Thoracic aorta (tissue), 2 donors: ENCODE measurements around the gene SCAPER. TPM values are rescaled to one million over a fixed set of nuclear protein-coding genes. Genes with fewer than 3 reads are reported as not detected.

Source experiments
- ATAC-seq: fragments of 150-250 bp; one replicate; pipeline ENCODE4 v1.8.0; 2017; ENCODE audit warnings: low read depth; ENCODE audit not compliant: insufficient number of reproducible peaks, low FRiP score
- DNase-seq: peaks from one replicate; pipeline ENCODE4 v3.0.0-alpha.2; 2020; ENCODE audit warnings: low spot score
- H3K27ac ChIP-seq, 2 donors: fragments of 200-600 bp; sonication (generic); 1 replicate in 1 of 2; 2 replicates in 1 of 2; pipeline ENCODE4 v1.5.1; 2016; ENCODE audit warnings: mild to moderate bottlenecking in 2 of 2, moderate library complexity in 2 of 2
- H3K27me3 ChIP-seq: fragments of 200-600 bp; sonication (generic); replicated peaks from 2 replicates; pipeline ENCODE4 v1.6.0; 2016; ENCODE audit warnings: mild to moderate bottlenecking; ENCODE audit not compliant: insufficient read depth
- H3K36me3 ChIP-seq: fragments of 200-600 bp; sonication (generic); one replicate; pipeline ENCODE4 v1.5.1; 2016
- H3K4me1 ChIP-seq, 2 donors: fragments of 200-600 bp; sonication (generic); 1 replicate in 1 of 2; 2 replicates in 1 of 2; pipeline versions ENCODE4 v1.5.1 to v1.6.0; 2016; ENCODE audit warnings: low read depth in 2 of 2, mild to moderate bottlenecking in 1 of 2; ENCODE audit not compliant: control insufficient read depth in 1 of 2
- H3K4me3 ChIP-seq: fragments of 200-600 bp; sonication (generic); 2 replicates; pipeline ENCODE4 v1.5.1; 2016; ENCODE audit warnings: mild to moderate bottlenecking
- H3K9me3 ChIP-seq: fragments of 200-600 bp; sonication (generic); 2 replicates; pipeline ENCODE4 v1.5.1; 2016
- CTCF ChIP-seq: fragments of 200-600 bp; sonication (generic); IDR thresholded peaks from one replicate; pipeline ENCODE4 v1.5.1; 2019; ENCODE audit warnings: antibody characterized with exemption
- total RNA-seq, 2 donors: library from RNA; depleted of rRNA; stranded (reverse); fragments of >200 nt; gene quantifications; one replicate each; pipeline versions ENCODE4 v1.1.0 to v1.2.3, GENCODE V29; 2016

SCAPER gene
- total RNA-seq, 2 donors from 2014 or later: 29.6 to 65.0 TPM

GRCh38 chr15:76360416-76360815, 544.7 kb downstream of the SCAPER start:
- no peak for DNase-seq
- ATAC-seq: no peak
- H3K4me3 ChIP-seq: no peak overlapping the region
- H3K27me3 ChIP-seq: no peaks in the 10 kb centered on the region
- TF ChIP-seq CTCF: no peak
- no peaks in the 10 kb centered on the region for H3K9me3 ChIP-seq
- H3K36me3 ChIP-seq: no peaks in the 10 kb centered on the region
- no peak overlapping the region for H3K27ac ChIP-seq
- no peaks in the 10 kb centered on the region for H3K4me1 ChIP-seq

DNA sequence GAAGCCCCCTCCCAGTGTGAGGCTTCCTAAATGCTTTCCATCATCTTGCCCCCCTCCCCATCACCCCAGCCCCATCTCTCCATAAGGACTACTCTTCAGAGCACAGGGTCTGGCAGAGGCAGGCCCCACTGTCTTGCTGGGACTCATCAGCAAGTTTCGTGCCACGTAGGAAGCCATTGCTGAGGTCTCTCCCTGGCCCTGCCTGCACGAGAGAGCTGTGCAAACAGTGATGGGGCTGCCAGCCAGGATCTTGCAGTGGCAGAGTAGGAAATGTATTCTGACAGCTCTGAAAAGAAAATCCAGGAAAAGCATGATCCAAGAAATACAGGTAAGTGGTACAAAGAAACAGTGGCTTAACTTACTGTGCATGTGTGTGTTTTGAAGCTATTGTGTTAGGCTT, 546.0 kb downstream of the SCAPER start:
- Histone ChIP-seq H3K27me3 (no peaks in the 10 kb centered on the region), H3K4me1 (no peaks in the 10 kb centered on the region), H3K4me3 (no peak overlapping the region), H3K9me3 (no peaks in the 10 kb centered on the region), H3K36me3 (peaks cover 3% of the 10 kb centered on the region), H3K27ac (no peak overlapping the region)
- no peak for ATAC-seq
- no peak for DNase-seq
- no peak for TF ChIP-seq CTCF

- H3K27me3 ChIP-seq: no peaks in the 10 kb centered on the region
- no peak for TF ChIP-seq CTCF
- peaks cover 3% of the 10 kb centered on the region for H3K36me3 ChIP-seq
- H3K27ac ChIP-seq: no peak overlapping the region
- no peak for ATAC-seq
- no peak overlapping the region for H3K4me3 ChIP-seq
- DNase-seq: no peak
- no peaks in the 10 kb centered on the region for H3K4me1 ChIP-seq
- no peaks in the 10 kb centered on the region for H3K9me3 ChIP-seq
Measured at GRCh38 chr15:76358453-76358852, 546.7 kb downstream of the SCAPER start.

DNA sequence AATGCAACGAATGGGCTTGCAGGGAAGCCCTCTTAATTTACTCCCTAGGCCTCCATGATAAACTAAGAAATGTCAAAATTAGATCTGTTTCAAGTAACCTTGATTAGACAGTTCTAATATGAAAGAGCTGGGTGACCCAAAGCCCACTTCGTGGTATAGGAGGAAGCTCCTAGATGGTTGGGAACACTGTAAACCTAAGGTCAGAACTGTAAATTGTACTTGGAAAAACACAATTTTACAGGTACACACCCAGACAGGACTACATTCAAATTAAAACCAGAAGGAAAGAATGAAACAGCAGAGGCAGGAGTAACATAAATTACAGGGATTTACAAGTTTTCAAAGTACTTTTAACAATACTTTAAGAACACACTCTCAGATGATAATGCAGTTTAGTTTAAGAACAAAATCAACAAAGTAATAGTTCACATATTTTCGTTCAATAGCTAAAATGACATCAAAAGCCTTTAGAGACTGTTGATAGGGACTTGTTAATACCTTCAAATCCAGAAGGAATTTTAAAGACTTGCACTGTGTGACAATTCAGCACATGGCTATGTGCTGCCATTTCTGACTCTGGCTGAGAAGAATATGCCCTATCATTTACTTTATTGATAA, 550.2 kb downstream of the SCAPER start:
- Histone ChIP-seq H3K27ac (no peak overlapping the region), H3K4me3 (no peak overlapping the region), H3K4me1 (no peaks in the 10 kb centered on the region), H3K36me3 (peaks cover 3% of the 10 kb centered on the region), H3K27me3 (no peaks in the 10 kb centered on the region), H3K9me3 (no peaks in the 10 kb centered on the region)
- ATAC-seq (no peak), DNase-seq (no peak)
- no peak for TF ChIP-seq CTCF

DNA sequence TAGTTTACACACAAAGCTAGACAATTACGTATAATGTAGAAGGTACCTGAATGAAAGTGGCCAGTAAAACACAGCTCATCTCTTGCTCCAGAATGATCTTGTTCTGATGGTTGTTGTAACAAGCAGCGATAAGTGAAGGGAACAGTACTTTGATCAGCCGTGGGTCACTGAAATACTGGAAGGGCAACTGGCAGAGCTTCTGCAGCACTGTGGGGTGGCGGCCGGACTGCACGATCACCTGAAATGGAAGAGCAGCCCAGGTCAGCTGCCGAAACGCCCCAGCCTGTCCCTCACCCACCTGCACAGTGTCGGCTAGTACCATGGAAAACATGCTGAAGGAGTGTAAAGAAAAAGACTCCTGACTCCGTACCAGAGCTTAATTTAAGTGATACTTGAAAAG, 551.2 kb downstream of the SCAPER start:
- Histone ChIP-seq H3K27ac (no peak overlapping the region), H3K9me3 (no peaks in the 10 kb centered on the region), H3K36me3 (peaks cover 3% of the 10 kb centered on the region), H3K27me3 (no peaks in the 10 kb centered on the region), H3K4me3 (no peak overlapping the region), H3K4me1 (no peaks in the 10 kb centered on the region)
- ATAC-seq: no peak
- no peak for DNase-seq
- no peak for TF ChIP-seq CTCF
